HG03460 (cell line): ENCODE measurements around the gene GRPEL2.
"Not testable (repeated sequence)": the region's sequence is repeated elsewhere in the genome, so short reads cannot be mapped to it uniquely, and the experiment has no call there.

Source experiments
- ATAC-seq: cut with Tn5 transposase; IDR thresholded peaks from one replicate; pipeline ENCODE4 v1.9.1; 2021; ENCODE audit not compliant: unreplicated experiment

The GRPEL2 gene

GRCh38 chr5:149391524-149391923 is 46.2 kb downstream of the GRPEL2 start:
- ATAC-seq = no peak

- no peak for ATAC-seq
Observed at GRCh38 chr5:149392718-149393117, 47.4 kb downstream of the GRPEL2 start.

GRCh38 chr5:149394996-149395395 is 49.7 kb downstream of the GRPEL2 start:
- ATAC-seq = not testable (repeated sequence)

- ATAC-seq = no peak
Observed at GRCh38 chr5:149397530-149397929, 52.2 kb downstream of the GRPEL2 start.

GRCh38 chr5:149398747-149399266 is 53.5 kb downstream of the GRPEL2 start:
- not testable (repeated sequence) for ATAC-seq

- ATAC-seq = no peak
Observed at GRCh38 chr5:149399775-149400174, 54.5 kb downstream of the GRPEL2 start.

GRCh38 chr5:149400304-149400703 is 55.0 kb downstream of the GRPEL2 start:
- no peak for ATAC-seq

GRCh38 chr5:149401051-149401450 is 55.8 kb downstream of the GRPEL2 start:
- no peak for ATAC-seq

GRCh38 chr5:149402291-149402690 is 57.0 kb downstream of the GRPEL2 start:
- ATAC-seq = no peak
